Panc1 (cell line): ENCODE data around the gene SPRN. TPM values are rescaled to one million over a fixed set of nuclear protein-coding genes. Genes with fewer than 3 reads are reported as not detected.

Experiments
- ATAC-seq: fragments of 200-7000 bp; cut with Tn5 transposase; 2 replicates; pipeline ENCODE4 v1.9.1; 2020; ENCODE audit warnings: mild to moderate bottlenecking, moderate library complexity
- BruUV-seq: library from RNA; stranded (reverse); fragments of 400-500 nt; replicated peaks from 2 replicates; lab custom pipeline; 2021; lab: Mats Ljungman, UMichigan
- CTCF ChIA-PET: fragments of 300-600 bp; sonication (Branson Sonifier 250); formaldehyde crosslinking; loops from one replicate; lab custom pipeline; 2022; ENCODE audit warnings: antibody characterized with exemption; lab: Charles Lee
- POLR2A ChIA-PET: fragments of 300-600 bp; sonication (Branson Sonifier 250); formaldehyde crosslinking; loops from one replicate; lab custom pipeline; 2022; ENCODE audit warnings: antibody characterized with exemption; lab: Charles Lee
- DNase-seq: peaks from one replicate; pipeline ENCODE4 v3.0.0-alpha.2; 2010; ENCODE audit warnings: low read depth, low spot score
- H3K27ac ChIP-seq: 2 replicates; pipeline ENCODE4 v1.5.1; 2011; ENCODE audit warnings: mild to moderate bottlenecking, low read length, inconsistent platforms
- H3K27me3 ChIP-seq: fragments of 200-500 bp; sonication (Bioruptor generic); 2 replicates; pipeline ENCODE4 v1.6.0; 2014; ENCODE audit warnings: low read length, inconsistent platforms; ENCODE audit not compliant: control insufficient read depth, insufficient read depth
- H3K36me3 ChIP-seq: fragments of 200-500 bp; sonication (Bioruptor generic); 2 replicates; pipeline ENCODE4 v1.5.1; 2014; ENCODE audit warnings: inconsistent platforms, mild to moderate bottlenecking, low read length, moderate library complexity; ENCODE audit not compliant: control insufficient read depth, insufficient read depth
- H3K4me1 ChIP-seq: 2 replicates; pipeline ENCODE4 v1.5.1; 2011; ENCODE audit warnings: inconsistent platforms, mild to moderate bottlenecking, low read length, moderate library complexity; ENCODE audit not compliant: control insufficient read depth, insufficient read depth
- H3K4me3 ChIP-seq, 2 experiments: 2 replicates each; pipeline ENCODE4 v1.5.1; 2011 to 2012; ENCODE audit warnings: low read depth in 2 of 2, low read length in 2 of 2, mild to moderate bottlenecking in 2 of 2, inconsistent platforms in 1 of 2, moderate library complexity in 1 of 2
- H3K9me3 ChIP-seq: fragments of 200-500 bp; sonication (Bioruptor generic); 2 replicates; pipeline ENCODE4 v1.5.1; 2014; ENCODE audit warnings: low read depth, mild to moderate bottlenecking, inconsistent platforms, low read length, moderate library complexity; ENCODE audit not compliant: control insufficient read depth, insufficient read depth
- POLR2AphosphoS5 ChIP-seq: IDR thresholded peaks from 2 replicates; pipeline ENCODE4 v1.6.1; 2012; ENCODE audit warnings: mild to moderate bottlenecking, low read depth, low read length, moderate library complexity
- SIN3A ChIP-seq: IDR thresholded peaks from 2 replicates; pipeline ENCODE4 v1.6.1; 2012; ENCODE audit warnings: low read depth, mild to moderate bottlenecking, low read length, moderate library complexity, borderline replicate concordance; ENCODE audit not compliant: insufficient read depth
- TCF7L2 ChIP-seq: IDR thresholded peaks from 2 replicates; pipeline ENCODE4 v1.6.1; 2011; ENCODE audit warnings: mild to moderate bottlenecking, low read depth, low read length, inconsistent platforms
- in situ Hi-C: cut with HindIII; loops from 2 replicates; pipeline ENCODE4 v1.10.0; 2016; ENCODE audit warnings: low sequenced_read_pairs, low pct_unique_long_range_greater_than_20kb
- intact Hi-C: fragments of 100-400 bp; cut with micrococcal nuclease; formaldehyde crosslinking; loops from one replicate; pipeline ENCODE4 v1.10.0; 2022; ENCODE audit not compliant: unreplicated experiment
- total RNA-seq: library from RNA; stranded (reverse); gene quantifications from one replicate; pipeline ENCODE4 v1.2.1, GENCODE V29; 2021; ENCODE audit not compliant: unreplicated experiment
- TF ChIP-seq, protein P1 (sequence below), 2 experiments: IDR thresholded peaks; 2 replicates each; pipeline ENCODE4 v1.6.1; 2011 to 2012; ENCODE audit warnings: low read depth in 2 of 2, control low read depth in 1 of 2, low read length in 1 of 2, mild to moderate bottlenecking in 1 of 2, moderate library complexity in 1 of 2; ENCODE audit not compliant: insufficient read depth in 1 of 2
- TF ChIP-seq, protein P2 (sequence below): fragments of 450-650 bp; IDR thresholded peaks from 2 replicates; pipeline ENCODE4 v1.5.1; 2017; ENCODE audit warnings: mild to moderate bottlenecking

SPRN gene
- total RNA-seq, 1 experiment from 2014 or later: 0.64 TPM

DNA sequence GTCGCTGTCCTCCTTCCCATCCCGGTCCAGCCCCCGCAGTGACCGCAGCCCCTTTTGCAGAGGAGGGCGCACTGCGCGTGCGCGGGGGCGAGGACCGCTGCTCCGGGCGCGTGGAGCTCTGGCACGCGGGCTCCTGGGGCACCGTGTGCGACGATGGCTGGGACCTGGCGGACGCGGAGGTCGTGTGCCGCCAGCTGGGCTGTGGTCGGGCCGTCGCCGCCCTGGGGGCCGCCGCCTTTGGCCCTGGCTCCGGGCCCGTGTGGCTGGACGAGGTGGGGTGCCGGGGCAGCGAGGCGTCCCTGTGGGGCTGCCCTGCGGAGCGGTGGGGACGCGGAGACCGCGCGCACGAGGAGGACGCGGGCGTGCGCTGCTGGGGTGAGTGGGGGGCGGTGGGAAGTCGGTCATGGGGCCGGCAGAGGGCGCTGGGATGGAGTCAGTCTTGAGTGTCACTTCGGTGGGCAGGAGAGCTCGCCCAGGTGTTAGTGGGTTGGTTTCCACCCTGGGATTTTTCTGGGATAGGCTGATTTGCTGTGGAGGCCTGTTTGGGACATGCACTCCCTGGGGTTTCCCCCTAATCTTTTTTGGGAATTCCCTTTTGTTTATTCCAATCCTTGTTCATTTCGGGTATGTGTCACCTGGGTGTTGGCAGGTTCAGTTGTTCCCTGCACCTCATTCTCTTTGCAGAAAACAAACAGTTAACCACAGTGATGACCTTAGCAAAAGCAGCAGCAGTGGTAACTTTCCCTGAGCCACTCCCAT lies 40.9 kb upstream of the SPRN start:
- no peak for DNase-seq
- BruUV-seq: no TSS peak
- Histone ChIP-seq H3K36me3 (no peaks in the 10 kb centered on the region), H3K9me3 (no peaks in the 10 kb centered on the region), H3K27ac (no peak overlapping the region), H3K4me1 (no peaks in the 10 kb centered on the region), H3K4me3 (no peak overlapping the region), H3K27me3 (peaks cover 3% of the 10 kb centered on the region; the same call in 1 of the 2 replicates)
- no peak; the same call in 1 of the 2 replicates for ATAC-seq
- ChIA-PET CTCF (no interaction called here), POLR2A (no interaction called here)
- TF ChIP-seq TCF7L2: no peak
- TF ChIP-seq, protein P1, sequence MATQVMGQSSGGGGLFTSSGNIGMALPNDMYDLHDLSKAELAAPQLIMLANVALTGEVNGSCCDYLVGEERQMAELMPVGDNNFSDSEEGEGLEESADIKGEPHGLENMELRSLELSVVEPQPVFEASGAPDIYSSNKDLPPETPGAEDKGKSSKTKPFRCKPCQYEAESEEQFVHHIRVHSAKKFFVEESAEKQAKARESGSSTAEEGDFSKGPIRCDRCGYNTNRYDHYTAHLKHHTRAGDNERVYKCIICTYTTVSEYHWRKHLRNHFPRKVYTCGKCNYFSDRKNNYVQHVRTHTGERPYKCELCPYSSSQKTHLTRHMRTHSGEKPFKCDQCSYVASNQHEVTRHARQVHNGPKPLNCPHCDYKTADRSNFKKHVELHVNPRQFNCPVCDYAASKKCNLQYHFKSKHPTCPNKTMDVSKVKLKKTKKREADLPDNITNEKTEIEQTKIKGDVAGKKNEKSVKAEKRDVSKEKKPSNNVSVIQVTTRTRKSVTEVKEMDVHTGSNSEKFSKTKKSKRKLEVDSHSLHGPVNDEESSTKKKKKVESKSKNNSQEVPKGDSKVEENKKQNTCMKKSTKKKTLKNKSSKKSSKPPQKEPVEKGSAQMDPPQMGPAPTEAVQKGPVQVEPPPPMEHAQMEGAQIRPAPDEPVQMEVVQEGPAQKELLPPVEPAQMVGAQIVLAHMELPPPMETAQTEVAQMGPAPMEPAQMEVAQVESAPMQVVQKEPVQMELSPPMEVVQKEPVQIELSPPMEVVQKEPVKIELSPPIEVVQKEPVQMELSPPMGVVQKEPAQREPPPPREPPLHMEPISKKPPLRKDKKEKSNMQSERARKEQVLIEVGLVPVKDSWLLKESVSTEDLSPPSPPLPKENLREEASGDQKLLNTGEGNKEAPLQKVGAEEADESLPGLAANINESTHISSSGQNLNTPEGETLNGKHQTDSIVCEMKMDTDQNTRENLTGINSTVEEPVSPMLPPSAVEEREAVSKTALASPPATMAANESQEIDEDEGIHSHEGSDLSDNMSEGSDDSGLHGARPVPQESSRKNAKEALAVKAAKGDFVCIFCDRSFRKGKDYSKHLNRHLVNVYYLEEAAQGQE (IDR thresholded peaks at IDR 0.05; ENCODE audit: insufficient read depth in 1 of 2, low read depth in 2 of 2, low read length in 1 of 2): no peak
- TF ChIP-seq SIN3A: no peak
- no peak for TF ChIP-seq POLR2AphosphoS5
- TF ChIP-seq, protein P2, sequence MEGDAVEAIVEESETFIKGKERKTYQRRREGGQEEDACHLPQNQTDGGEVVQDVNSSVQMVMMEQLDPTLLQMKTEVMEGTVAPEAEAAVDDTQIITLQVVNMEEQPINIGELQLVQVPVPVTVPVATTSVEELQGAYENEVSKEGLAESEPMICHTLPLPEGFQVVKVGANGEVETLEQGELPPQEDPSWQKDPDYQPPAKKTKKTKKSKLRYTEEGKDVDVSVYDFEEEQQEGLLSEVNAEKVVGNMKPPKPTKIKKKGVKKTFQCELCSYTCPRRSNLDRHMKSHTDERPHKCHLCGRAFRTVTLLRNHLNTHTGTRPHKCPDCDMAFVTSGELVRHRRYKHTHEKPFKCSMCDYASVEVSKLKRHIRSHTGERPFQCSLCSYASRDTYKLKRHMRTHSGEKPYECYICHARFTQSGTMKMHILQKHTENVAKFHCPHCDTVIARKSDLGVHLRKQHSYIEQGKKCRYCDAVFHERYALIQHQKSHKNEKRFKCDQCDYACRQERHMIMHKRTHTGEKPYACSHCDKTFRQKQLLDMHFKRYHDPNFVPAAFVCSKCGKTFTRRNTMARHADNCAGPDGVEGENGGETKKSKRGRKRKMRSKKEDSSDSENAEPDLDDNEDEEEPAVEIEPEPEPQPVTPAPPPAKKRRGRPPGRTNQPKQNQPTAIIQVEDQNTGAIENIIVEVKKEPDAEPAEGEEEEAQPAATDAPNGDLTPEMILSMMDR: no peak
- in situ Hi-C loops (no loop called here), intact Hi-C loops (no loop called here)

DNA sequence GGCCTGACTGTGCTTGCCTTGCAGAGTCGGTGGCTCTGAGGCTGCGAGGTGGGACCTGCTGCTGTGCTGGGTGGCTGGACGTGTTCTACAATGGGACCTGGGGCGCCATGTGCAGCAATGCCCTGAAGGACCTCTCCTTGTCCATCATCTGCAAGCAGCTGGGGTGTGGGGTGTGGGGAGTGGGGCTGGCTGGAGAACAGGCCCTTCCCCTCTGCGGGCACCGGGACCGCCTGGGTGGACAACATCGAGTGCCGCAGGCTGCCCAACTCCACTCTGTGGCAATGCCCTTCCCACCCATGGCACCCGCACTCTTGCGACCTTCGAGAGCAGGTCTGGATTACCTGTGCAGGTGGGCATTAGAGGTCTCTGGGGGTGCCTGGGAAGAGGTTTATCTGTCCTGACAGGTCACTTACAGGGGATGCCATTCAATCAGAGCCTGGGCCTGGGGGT lies 40.2 kb upstream of the SPRN start:
- ChIA-PET POLR2A (no interaction called here), CTCF (no interaction called here)
- Histone ChIP-seq H3K27me3 (peaks cover 3% of the 10 kb centered on the region; the same call in 1 of the 2 replicates), H3K4me3 (no peak overlapping the region), H3K9me3 (no peaks in the 10 kb centered on the region), H3K36me3 (no peaks in the 10 kb centered on the region), H3K4me1 (no peaks in the 10 kb centered on the region), H3K27ac (no peak overlapping the region)
- BruUV-seq: no TSS peak
- ATAC-seq (no peak), DNase-seq (no peak)
- TF ChIP-seq SIN3A: no peak
- no peak for TF ChIP-seq POLR2AphosphoS5
- TF ChIP-seq TCF7L2: no peak
- TF ChIP-seq, protein P1 (IDR thresholded peaks at IDR 0.05; ENCODE audit: insufficient read depth in 1 of 2, low read depth in 2 of 2, low read length in 1 of 2): no peak
- TF ChIP-seq, protein P2: no peak
- intact Hi-C loops: no loop called here
- in situ Hi-C loops: no loop called here
